DOHH2 (cell line): Measurements from ENCODE around the gene BDNF.

Experiments used
- H3F3A ChIP-seq: fragments of 200-600 bp; sonication (generic), shearing (Covaris generic); 2 replicates; pipeline ENCODE4 v1.6.0; 2016; ENCODE audit warnings: antibody characterized with exemption, mild to moderate bottlenecking; ENCODE audit not compliant: control insufficient read depth, insufficient read depth
- H3K27ac ChIP-seq: fragments of 200-600 bp; sonication (generic); 2 replicates; pipeline ENCODE4 v1.5.1; 2014; ENCODE audit warnings: low read depth, mild to moderate bottlenecking, low read length, moderate library complexity
- H3K27me3 ChIP-seq: fragments of 200-600 bp; sonication (generic); 2 replicates; pipeline ENCODE4 v1.6.1; 2014; ENCODE audit warnings: mild to moderate bottlenecking, low read length, mixed read lengths; ENCODE audit not compliant: control insufficient read depth
- H3K36me3 ChIP-seq: fragments of 200-600 bp; sonication (generic); 2 replicates; pipeline ENCODE4 v1.6.1; 2014; ENCODE audit warnings: mild to moderate bottlenecking, low read length, moderate library complexity, mixed read lengths; ENCODE audit not compliant: control insufficient read depth
- H3K4me1 ChIP-seq: fragments of 200-600 bp; sonication (generic); 2 replicates; pipeline ENCODE4 v1.6.1; 2014; ENCODE audit warnings: mild to moderate bottlenecking, low read length, mixed read lengths; ENCODE audit not compliant: control insufficient read depth
- H3K4me2 ChIP-seq: fragments of 200-600 bp; sonication (generic); 2 replicates; pipeline ENCODE4 v1.6.0; 2014; ENCODE audit warnings: mild to moderate bottlenecking, low read length, moderate library complexity
- H3K4me3 ChIP-seq: fragments of 200-600 bp; sonication (generic); 2 replicates; pipeline ENCODE4 v1.5.1; 2014; ENCODE audit warnings: mild to moderate bottlenecking, low read length, mixed read lengths
- H3K79me2 ChIP-seq: fragments of 200-600 bp; sonication (generic); 2 replicates; pipeline ENCODE4 v1.6.1; 2014; ENCODE audit warnings: mild to moderate bottlenecking, low read length, mixed read lengths; ENCODE audit not compliant: control insufficient read depth
- H3K9me2 ChIP-seq: fragments of 200-600 bp; sonication (generic); replicated peaks from 2 replicates; pipeline ENCODE4 v1.6.1; 2014; ENCODE audit warnings: mild to moderate bottlenecking, low read length, mixed read lengths; ENCODE audit not compliant: control insufficient read depth
- H3K9me3 ChIP-seq: fragments of 200-600 bp; sonication (generic); 2 replicates; pipeline ENCODE4 v1.6.1; 2014; ENCODE audit warnings: antibody characterized with exemption, low read length, mixed read lengths; ENCODE audit not compliant: control insufficient read depth, insufficient read depth
- H4K20me1 ChIP-seq: fragments of 200-600 bp; sonication (generic); 2 replicates; pipeline ENCODE4 v1.6.0; 2014; ENCODE audit warnings: low read depth, mild to moderate bottlenecking, antibody characterized with exemption, low read length, moderate library complexity; ENCODE audit not compliant: control insufficient read depth, insufficient read depth
- EZH2phosphoT487 ChIP-seq: fragments of 200-600 bp; sonication (generic); IDR thresholded peaks from 2 replicates; pipeline ENCODE4 v1.6.1; 2017; ENCODE audit warnings: borderline replicate concordance, mild to moderate bottlenecking, antibody characterized with exemption, low read length, moderate library complexity, mixed read lengths
- TF ChIP-seq, protein P1 (sequence below): fragments of 200-600 bp; sonication (generic); IDR thresholded peaks from one replicate; pipeline ENCODE4 v1.5.1; 2014; ENCODE audit warnings: antibody characterized with exemption, mild to moderate bottlenecking, low read depth, low read length; ENCODE audit not compliant: poor library complexity, severe bottlenecking

The BDNF gene

DNA sequence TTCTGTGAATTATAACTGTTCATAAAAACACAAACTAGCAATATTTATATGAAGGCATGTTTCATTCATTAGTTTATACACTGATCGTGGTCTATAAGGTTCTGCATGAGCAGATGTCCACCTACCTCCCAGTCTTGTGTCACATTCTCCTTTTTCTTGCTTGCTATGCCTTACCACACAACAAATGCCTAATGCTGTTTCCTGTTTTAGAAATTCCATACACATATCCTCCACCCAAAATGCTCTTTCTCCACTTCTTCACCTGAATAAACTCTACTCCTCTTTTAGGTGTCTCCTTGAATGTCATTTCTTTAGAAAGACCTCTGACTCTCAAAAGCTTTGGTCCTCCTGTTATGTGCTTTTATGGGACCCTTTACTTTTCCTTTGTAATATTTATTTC is 88.9 kb downstream of the BDNF start:
- Histone ChIP-seq H3K27me3 (no peaks in the 10 kb centered on the region), H3K9me3 (no peaks in the 10 kb centered on the region), H3K4me3 (no peak overlapping the region), H3K27ac (no peak overlapping the region), H3K4me2 (no peak overlapping the region), H3K4me1 (no peaks in the 10 kb centered on the region), H3K79me2 (no peaks in the 10 kb centered on the region), H3K9me2 (no peaks in the 10 kb centered on the region), H3K36me3 (no peaks in the 10 kb centered on the region), H4K20me1 (no peaks in the 10 kb centered on the region), H3F3A (no peaks in the 10 kb centered on the region)
- TF ChIP-seq, protein P1, sequence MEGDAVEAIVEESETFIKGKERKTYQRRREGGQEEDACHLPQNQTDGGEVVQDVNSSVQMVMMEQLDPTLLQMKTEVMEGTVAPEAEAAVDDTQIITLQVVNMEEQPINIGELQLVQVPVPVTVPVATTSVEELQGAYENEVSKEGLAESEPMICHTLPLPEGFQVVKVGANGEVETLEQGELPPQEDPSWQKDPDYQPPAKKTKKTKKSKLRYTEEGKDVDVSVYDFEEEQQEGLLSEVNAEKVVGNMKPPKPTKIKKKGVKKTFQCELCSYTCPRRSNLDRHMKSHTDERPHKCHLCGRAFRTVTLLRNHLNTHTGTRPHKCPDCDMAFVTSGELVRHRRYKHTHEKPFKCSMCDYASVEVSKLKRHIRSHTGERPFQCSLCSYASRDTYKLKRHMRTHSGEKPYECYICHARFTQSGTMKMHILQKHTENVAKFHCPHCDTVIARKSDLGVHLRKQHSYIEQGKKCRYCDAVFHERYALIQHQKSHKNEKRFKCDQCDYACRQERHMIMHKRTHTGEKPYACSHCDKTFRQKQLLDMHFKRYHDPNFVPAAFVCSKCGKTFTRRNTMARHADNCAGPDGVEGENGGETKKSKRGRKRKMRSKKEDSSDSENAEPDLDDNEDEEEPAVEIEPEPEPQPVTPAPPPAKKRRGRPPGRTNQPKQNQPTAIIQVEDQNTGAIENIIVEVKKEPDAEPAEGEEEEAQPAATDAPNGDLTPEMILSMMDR: no peak
- TF ChIP-seq EZH2phosphoT487: no peak

DNA sequence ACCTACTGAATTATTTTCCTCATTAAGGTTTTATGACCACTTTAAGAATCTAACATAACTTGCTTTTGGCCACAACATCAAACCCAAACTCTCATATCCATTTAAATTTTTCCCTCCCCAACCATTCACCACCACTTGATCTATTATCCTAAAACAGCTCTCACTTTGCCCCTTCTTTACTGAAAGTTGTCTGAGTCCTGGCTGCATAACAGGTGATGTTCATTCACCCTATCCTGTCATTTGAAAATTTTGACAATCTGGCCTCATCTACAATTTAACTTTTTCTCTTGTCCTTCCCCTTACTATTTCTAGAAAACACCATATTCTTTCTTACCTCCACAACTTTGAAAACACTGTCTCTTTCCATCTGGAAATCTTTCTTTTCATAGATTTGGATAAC is 89.3 kb downstream of the BDNF start:
- Histone ChIP-seq H3K79me2 (no peaks in the 10 kb centered on the region), H3K4me2 (no peak overlapping the region), H3K27ac (no peak overlapping the region), H3K9me3 (no peaks in the 10 kb centered on the region), H3K4me1 (no peaks in the 10 kb centered on the region), H3F3A (no peaks in the 10 kb centered on the region), H3K4me3 (no peak overlapping the region), H4K20me1 (no peaks in the 10 kb centered on the region), H3K27me3 (no peaks in the 10 kb centered on the region), H3K36me3 (no peaks in the 10 kb centered on the region), H3K9me2 (no peaks in the 10 kb centered on the region)
- TF ChIP-seq, protein P1: no peak
- no peak for TF ChIP-seq EZH2phosphoT487

DNA sequence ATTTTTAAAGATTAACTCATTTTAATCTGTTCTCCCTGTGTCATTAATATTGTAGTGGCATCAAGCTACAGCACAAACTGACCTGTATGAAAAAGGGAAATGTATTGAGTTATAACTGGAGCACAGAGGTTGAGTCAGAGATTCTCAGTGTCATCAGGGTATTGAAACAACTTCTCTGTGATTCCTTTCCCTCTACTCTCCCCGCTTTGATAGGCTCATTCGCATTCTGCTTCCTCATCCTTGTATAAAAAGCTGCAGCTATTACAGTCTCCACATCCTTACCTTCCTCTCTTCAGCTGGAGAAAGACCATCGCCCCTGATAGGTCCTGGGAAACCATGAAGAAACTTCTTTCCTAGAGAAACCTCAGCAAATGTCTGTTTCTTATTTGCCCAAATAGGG is 90.0 kb downstream of the BDNF start:
- Histone ChIP-seq H4K20me1 (no peaks in the 10 kb centered on the region), H3K9me3 (no peaks in the 10 kb centered on the region), H3K79me2 (no peaks in the 10 kb centered on the region), H3F3A (no peaks in the 10 kb centered on the region), H3K4me1 (no peaks in the 10 kb centered on the region), H3K27me3 (no peaks in the 10 kb centered on the region), H3K4me2 (no peak overlapping the region), H3K27ac (no peak overlapping the region), H3K9me2 (no peaks in the 10 kb centered on the region), H3K4me3 (no peak overlapping the region), H3K36me3 (no peaks in the 10 kb centered on the region)
- no peak for TF ChIP-seq EZH2phosphoT487
- TF ChIP-seq, protein P1: no peak

DNA sequence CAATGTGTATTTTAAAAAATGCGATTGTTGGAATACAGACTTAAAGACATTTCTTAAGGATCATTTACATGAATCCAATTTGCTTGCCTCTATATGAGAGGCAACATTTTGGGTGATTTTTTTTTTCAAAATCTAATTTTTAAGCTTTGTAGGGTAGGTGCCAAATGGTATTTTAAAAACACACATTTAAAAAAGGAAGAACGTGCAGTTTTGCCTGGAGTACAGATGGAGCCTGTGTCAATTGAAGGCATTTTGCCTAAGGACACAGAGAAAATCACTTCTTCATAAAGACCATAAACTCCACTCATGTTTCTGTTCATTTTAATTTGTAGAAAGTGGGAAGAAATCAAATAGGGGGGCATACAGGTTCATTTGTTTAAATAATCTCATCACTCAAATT is 91.3 kb downstream of the BDNF start:
- no peaks in the 10 kb centered on the region for H4K20me1 ChIP-seq

More for the DNA sequence above, 91.3 kb downstream of the BDNF start:
- Histone ChIP-seq H3K36me3 (no peaks in the 10 kb centered on the region), H3K4me1 (no peaks in the 10 kb centered on the region), H3K27me3 (no peaks in the 10 kb centered on the region), H3K4me3 (no peak overlapping the region), H3F3A (no peaks in the 10 kb centered on the region), H3K9me2 (no peaks in the 10 kb centered on the region), H3K4me2 (no peak overlapping the region), H3K9me3 (no peaks in the 10 kb centered on the region), H3K27ac (no peak overlapping the region), H3K79me2 (no peaks in the 10 kb centered on the region)
- TF ChIP-seq, protein P1: no peak
- TF ChIP-seq EZH2phosphoT487: no peak
